BJ (cell line): ENCODE measurements around the gene ZAR1. TPM values are rescaled to one million over a fixed set of nuclear protein-coding genes. Genes with fewer than 3 reads are reported as not detected.
"Not testable (repeated sequence)": the region's sequence is repeated elsewhere in the genome, so short reads cannot be mapped to it uniquely, and the experiment has no call there.

Source experiments
- CTCF ChIA-PET: fragments of 350-600 bp; formaldehyde crosslinking; extraction: SDS; loops from one replicate; lab custom pipeline; 2021; ENCODE audit warnings: antibody characterized with exemption, inconsistent platforms; lab: Yijun Ruan, JAX
- POLR2A ChIA-PET: fragments of 300-600 bp; sonication (Branson Sonifier 250); formaldehyde crosslinking; extraction: SDS; loops from one replicate; lab custom pipeline; 2021; ENCODE audit warnings: antibody characterized with exemption; lab: Charles Lee
- DNase-seq: peaks from one replicate; pipeline ENCODE4 v3.0.0-alpha.2; 2011; ENCODE audit warnings: low read depth
- H3K27me3 ChIP-seq: 2 replicates; pipeline ENCODE4 v1.6.0; 2011; ENCODE audit warnings: low read length; ENCODE audit not compliant: control insufficient read depth, insufficient read depth
- H3K36me3 ChIP-seq: 2 replicates; pipeline ENCODE4 v1.5.1; 2011; ENCODE audit warnings: low read length; ENCODE audit not compliant: control insufficient read depth, insufficient read depth
- H3K4me3 ChIP-seq: 2 replicates; pipeline ENCODE4 v1.5.1; 2011; ENCODE audit warnings: low read depth, mild to moderate bottlenecking, control low read depth, low read length
- CTCF ChIP-seq: IDR thresholded peaks from 2 replicates; pipeline ENCODE4 v1.5.1; 2011; ENCODE audit warnings: low read depth, mild to moderate bottlenecking, control low read depth, inconsistent platforms, low read length, moderate library complexity; ENCODE audit not compliant: insufficient read depth
- polyA plus RNA-seq: library from polyadenylated mRNA; depleted of rRNA; stranded (reverse); fragments of >200 nt; gene quantifications from 2 replicates; pipeline ENCODE4 v1.2.3, GENCODE V29; 2011

The ZAR1 gene
- polyA plus RNA-seq, 1 experiment: not detected

DNA sequence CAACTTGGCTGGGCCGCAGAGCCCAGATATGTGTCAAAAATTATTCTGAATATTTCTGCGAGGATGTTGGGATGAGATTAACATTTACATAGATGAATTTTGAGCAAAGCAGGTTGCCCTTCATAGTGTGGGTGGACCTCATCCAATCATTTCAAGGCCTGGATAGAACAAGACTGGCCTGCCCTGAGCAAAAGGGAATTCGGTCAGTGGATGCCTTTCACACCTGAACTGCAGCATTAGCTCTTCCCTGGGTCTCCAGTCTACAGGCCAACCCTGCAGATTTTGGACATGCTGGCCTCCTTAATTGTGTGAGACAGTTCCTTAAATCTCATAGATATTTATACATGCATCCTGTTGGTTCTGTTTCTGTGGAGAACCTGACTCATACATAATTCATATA, 39.3 kb upstream of the ZAR1 start:
- POLR2A ChIA-PET: no interaction called here
- no peaks in the 10 kb centered on the region for H3K36me3 ChIP-seq

GRCh38 chr4:48451656-48452055, 38.4 kb upstream of the ZAR1 start:
- H3K36me3 ChIP-seq, H3K4me3 ChIP-seq, DNase-seq, POLR2A ChIA-PET, H3K27me3 ChIP-seq, CTCF ChIA-PET: not testable (repeated sequence)

More for the DNA sequence above, 39.3 kb upstream of the ZAR1 start:
- CTCF ChIA-PET: no interaction called here
- no peak overlapping the region for H3K4me3 ChIP-seq
- no peak for TF ChIP-seq CTCF
- no peak for DNase-seq
- peaks cover 4% of the 10 kb centered on the region for H3K27me3 ChIP-seq

DNA sequence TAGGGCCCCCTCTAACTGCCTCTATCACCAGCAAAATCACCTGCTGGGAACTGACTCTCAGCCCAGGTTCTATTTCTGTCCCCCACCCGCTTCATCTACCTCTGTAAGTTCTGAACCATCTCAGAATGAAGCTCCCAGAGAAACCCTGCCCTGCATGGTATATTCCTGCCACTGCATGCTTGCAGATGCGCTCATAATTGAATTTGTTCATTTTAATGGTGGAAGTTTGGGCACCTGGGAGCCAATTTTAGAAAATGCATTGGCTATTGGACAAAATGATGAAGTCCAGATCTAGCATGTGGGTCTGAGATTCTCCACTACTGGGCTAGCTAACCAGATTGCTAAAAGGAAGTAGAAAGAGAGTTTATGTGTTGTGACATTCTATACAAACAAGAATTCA, 35.5 kb upstream of the ZAR1 start:
- POLR2A ChIA-PET: no interaction called here

GRCh38 chr4:48461000-48461399, 29.1 kb upstream of the ZAR1 start:
- CTCF ChIA-PET: no interaction called here
- no peak overlapping the region for H3K4me3 ChIP-seq
- H3K36me3 ChIP-seq: no peaks in the 10 kb centered on the region
- POLR2A ChIA-PET: no interaction called here
- no peak for TF ChIP-seq CTCF
- DNase-seq: no peak
- peaks cover 14% of the 10 kb centered on the region for H3K27me3 ChIP-seq

More for the DNA sequence above, 35.5 kb upstream of the ZAR1 start:
- Histone ChIP-seq H3K27me3 (no peaks in the 10 kb centered on the region; the same call in 1 of the 2 replicates), H3K36me3 (no peaks in the 10 kb centered on the region), H3K4me3 (no peak overlapping the region)
- CTCF ChIA-PET: no interaction called here
- DNase-seq: no peak
- no peak for TF ChIP-seq CTCF

GRCh38 chr4:48462363-48462762, 27.7 kb upstream of the ZAR1 start:
- no peak for DNase-seq
- H3K4me3 ChIP-seq: no peak overlapping the region
- POLR2A ChIA-PET: interaction anchor here (0.7 kb wide), 1 partner anchor 274 kb away, joined by 4 read pairs; no protein-coding TSS in a partner anchor
- TF ChIP-seq CTCF: no peak
- no peaks in the 10 kb centered on the region for H3K36me3 ChIP-seq
- H3K27me3 ChIP-seq: peaks cover 14% of the 10 kb centered on the region
- CTCF ChIA-PET: no interaction called here

DNA sequence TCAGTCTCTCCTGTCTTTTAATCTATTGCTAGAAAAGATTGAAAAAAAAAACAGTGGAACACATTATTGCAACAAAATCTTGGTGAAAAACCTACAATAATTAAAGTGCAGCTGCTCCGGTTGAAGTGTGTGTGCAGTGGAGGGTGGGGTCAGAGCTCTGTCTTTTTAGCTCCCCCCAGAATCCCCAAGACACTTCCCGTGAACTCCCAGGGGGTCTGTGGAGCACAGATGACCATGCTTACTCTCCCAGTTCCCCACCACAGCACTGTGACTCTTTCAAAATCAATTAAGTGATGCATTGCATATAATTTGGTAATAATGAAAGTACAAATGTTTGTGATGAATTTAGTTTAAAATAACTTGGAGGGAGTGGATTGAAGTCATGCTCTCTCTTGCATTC, 22.6 kb upstream of the ZAR1 start:
- DNase-seq: no peak
- POLR2A ChIA-PET: no interaction called here
- CTCF ChIA-PET: interaction anchor here (2.4 kb wide), 1 partner anchor 79 kb away, joined by 10 read pairs; no protein-coding TSS in a partner anchor
- H3K36me3 ChIP-seq: no peaks in the 10 kb centered on the region
- peaks cover 9% of the 10 kb centered on the region for H3K27me3 ChIP-seq
- no peak overlapping the region for H3K4me3 ChIP-seq
- TF ChIP-seq CTCF: no peak
